SW 1271 (cell line): Measurements from ENCODE around the gene RPGR.

Experiments
- DNase-seq, 2 experiments: peaks; one replicate each; lab custom pipeline; 2025; lab: John Stamatoyannopoulos, UW

Gene RPGR

GRCh38 chrX:38318606-38319005, 8.7 kb downstream of the RPGR start:
- no peak for DNase-seq

GRCh38 chrX:38318196-38318595, 9.1 kb downstream of the RPGR start:
- no peak for DNase-seq

- DNase-seq, result no peak
Observed at GRCh38 chrX:38315186-38315585, 12.1 kb downstream of the RPGR start.

GRCh38 chrX:38313190-38313589, 14.1 kb downstream of the RPGR start:
- DNase-seq, result no peak

GRCh38 chrX:38312436-38312835, 14.9 kb downstream of the RPGR start:
- peak; percentile 0 to 60 for DNase-seq

GRCh38 chrX:38311743-38312142, 15.6 kb downstream of the RPGR start:
- DNase-seq, result no peak

GRCh38 chrX:38305971-38306370, 21.3 kb downstream of the RPGR start:
- no peak for DNase-seq

- no peak for DNase-seq
Observed at GRCh38 chrX:38304010-38304409, 23.3 kb downstream of the RPGR start.

- no peak for DNase-seq
Observed at GRCh38 chrX:38293741-38294140, 33.6 kb downstream of the RPGR start.

GRCh38 chrX:38287674-38288073, 39.6 kb downstream of the RPGR start:
- no peak for DNase-seq

- DNase-seq, result no peak
Observed at GRCh38 chrX:38285649-38286048, 41.7 kb downstream of the RPGR start.

GRCh38 chrX:38282049-38282448, 45.3 kb downstream of the RPGR start:
- DNase-seq, result no peak

GRCh38 chrX:38279188-38279587, 48.1 kb downstream of the RPGR start:
- DNase-seq, result no peak

- DNase-seq, result no peak
Observed at GRCh38 chrX:38278682-38279081, 48.6 kb downstream of the RPGR start.

- DNase-seq, result no peak
Observed at GRCh38 chrX:38277802-38278201, 49.5 kb downstream of the RPGR start.

GRCh38 chrX:38277136-38277535, 50.2 kb downstream of the RPGR start:
- DNase-seq, result no peak

- DNase-seq, result no peak
Observed at GRCh38 chrX:38276089-38276488, 51.2 kb downstream of the RPGR start.

- DNase-seq, result peak in 1 of 2 experiments; percentile 18
Observed at GRCh38 chrX:38275615-38276014, 51.7 kb downstream of the RPGR start.

- DNase-seq, result no peak
Observed at GRCh38 chrX:38273453-38273852, 53.9 kb downstream of the RPGR start.

GRCh38 chrX:38271154-38271716, 56.1 kb downstream of the RPGR start:
- DNase-seq, result no peak

- no peak for DNase-seq
Observed at GRCh38 chrX:38268011-38268410, 59.3 kb downstream of the RPGR start.

GRCh38 chrX:38262715-38263620, 64.3 kb downstream of the RPGR start:
- DNase-seq, result no peak

- DNase-seq, result peak in 1 of 2 experiments; percentile 2
Observed at GRCh38 chrX:38260231-38260630, 67.1 kb downstream of the RPGR start.

GRCh38 chrX:38256019-38256418, 71.3 kb downstream of the RPGR start:
- DNase-seq, result no peak
